Endometrium (tissue), 2 donors: ENCODE measurements around the gene CASKIN1.

ENCODE experiments used
- FAIRE-seq: peaks from 2 replicates; lab custom pipeline; 2012; peaks lifted over from hg19 to GRCh38; lab: Jason Lieb, UNC
- donor health status: control.
- donor health status: control.

The CASKIN1 gene

DNA sequence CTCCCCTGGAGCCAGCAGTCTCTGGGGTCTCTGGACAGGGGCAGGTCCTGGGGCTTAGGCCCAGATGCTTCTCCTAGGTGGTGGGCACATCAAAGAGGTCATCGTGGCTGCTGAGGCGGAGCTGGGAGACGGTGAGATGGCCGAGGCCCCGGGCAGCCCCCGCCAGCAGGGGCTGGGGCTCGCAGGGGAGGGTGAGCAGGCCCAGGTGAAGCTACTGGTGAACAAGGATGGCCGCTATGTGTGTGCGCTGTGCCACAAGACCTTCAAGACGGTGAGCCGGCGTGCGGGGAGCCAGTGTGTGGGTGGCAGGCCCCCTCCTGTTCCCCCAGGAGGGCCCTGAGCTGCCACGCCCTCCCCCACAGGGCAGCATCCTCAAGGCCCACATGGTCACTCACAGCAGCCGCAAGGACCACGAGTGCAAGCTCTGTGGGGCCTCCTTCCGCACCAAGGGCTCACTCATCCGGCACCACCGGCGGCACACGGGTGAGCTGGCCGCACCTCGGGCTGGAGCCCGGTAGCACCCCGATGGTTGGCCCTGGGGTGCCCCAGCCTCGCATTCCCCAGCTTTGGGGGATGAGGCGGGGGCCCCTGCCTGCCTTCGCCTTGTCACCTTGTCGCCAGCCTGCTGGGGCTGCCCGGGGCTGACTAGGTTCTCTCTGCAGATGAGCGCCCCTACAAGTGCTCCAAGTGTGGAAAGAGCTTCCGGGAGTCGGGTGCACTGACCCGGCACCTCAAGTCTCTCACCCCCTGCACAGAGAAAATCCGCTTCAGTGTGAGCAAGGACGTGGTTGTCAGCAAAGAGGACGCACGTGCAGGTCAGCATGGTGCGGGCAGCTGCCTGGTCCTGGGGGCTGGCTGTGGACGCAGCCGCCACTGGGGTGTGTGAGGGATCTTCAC lies 35.9 kb upstream of the CASKIN1 start:
- FAIRE-seq: no peak

DNA sequence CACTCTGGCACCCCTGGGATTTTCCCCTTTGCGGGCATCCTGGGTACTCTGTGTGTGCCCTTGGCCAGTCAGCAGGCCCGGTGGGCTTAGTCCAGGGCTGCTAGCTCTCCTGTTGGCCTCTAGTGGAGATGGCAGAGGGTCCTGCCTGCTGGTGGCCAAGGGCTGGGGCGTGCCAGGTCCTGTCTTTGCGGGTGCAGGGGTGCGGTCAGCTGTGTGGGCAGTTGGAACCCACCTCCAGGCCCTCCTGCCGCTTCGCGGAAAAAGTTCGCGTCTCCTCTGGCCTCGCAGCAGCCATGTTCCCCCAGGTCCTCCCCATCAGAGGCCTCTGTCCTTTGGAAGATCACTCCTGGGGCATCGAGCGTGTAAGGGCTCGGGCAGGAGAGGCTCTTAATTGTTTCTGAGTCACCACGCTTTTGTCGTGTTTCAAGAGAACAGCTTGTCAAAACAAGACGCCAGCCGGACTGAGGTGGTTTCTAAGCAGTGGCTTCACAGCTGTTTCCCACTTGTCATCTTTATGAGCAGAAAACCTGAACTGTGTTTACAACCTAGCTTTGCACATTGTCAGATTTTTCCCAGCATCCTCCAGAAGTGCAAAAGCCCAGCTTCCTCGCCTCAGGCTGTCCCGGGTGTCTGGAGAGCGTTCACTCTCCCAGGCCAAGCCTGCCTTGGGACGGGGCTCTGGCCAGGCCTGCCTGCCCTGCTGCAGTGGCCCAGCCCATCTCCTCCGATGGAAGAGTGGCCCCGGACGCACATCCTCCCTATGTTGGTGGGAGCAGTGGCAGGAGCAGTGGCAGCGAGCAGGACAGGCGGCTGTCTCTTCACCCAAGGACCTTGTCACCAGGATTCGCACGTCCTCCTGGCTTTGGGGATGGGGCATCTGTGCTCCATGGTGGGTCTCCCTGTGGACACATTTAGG lies 34.9 kb upstream of the CASKIN1 start:
- FAIRE-seq: peak; percentile 69

DNA sequence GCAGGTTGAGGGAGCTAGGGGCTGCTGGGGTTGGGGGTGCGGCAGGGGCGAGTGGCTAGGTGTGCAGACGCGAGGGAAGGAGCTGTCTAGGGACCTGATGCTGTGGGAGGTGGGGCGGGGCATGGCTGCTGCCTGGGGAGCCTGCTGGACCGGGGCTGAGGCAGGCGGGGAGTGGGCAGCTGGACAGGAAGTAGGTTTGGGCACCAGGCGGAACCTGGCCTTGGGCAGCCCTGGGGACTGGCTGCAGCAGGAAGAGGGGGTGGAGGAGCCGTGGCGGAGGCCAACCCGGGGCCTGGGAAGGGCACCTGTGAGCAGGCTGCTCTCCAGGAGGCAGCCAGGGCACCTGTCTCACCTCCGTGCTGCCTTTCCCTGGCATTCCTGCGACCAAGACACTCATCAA lies 34.0 kb upstream of the CASKIN1 start:
- FAIRE-seq: no peak

DNA sequence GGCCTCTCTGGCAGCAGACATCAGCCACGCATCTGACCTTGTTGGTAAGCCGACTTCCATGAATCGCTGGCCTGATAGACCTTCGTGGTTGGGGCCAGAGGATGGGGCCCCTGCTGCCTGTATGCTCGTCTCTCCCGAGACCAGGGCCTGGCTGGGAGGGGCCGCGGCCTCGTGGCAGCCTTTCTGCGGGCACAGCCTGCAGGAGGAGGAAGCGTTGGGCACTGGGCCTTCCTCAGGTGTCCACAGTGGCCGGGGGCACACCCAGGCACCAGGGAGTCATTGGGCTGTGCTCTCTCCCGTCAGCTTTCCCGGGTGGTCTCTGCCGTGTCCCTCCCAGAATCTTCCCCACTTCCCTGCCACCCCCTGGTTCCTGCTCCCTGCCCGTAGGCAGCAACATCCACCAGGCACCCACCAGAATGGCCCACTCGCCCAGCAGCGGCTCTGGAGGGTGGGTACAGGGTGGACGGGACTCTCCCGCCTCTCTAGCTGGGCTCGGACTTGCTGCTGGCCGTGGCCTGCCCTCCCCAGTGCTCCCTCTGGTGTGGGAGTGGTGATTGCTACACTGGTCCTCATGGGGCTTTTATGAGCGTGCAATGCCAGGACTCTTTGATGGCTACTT lies 33.3 kb upstream of the CASKIN1 start:
- no peak for FAIRE-seq

DNA sequence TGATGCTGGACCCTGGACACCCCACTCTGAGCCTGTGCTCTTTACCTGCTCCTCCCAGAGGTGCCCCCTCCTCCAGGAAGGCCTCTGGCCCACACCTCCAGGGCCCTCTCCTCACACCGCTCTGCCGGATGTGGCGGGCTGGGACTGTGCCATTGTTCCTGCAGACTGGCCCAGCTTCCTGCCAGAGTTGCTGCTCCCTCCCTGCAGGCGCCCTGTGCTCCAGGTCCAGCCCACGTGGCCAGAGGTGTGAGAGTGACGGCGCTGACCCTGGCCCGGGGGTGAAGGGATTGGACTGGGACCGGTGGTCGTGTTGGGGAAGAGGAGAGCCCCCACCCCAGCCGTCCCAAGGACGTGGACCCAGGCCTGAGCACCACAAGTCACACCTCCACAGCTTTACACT lies 32.7 kb upstream of the CASKIN1 start:
- no peak for FAIRE-seq

DNA sequence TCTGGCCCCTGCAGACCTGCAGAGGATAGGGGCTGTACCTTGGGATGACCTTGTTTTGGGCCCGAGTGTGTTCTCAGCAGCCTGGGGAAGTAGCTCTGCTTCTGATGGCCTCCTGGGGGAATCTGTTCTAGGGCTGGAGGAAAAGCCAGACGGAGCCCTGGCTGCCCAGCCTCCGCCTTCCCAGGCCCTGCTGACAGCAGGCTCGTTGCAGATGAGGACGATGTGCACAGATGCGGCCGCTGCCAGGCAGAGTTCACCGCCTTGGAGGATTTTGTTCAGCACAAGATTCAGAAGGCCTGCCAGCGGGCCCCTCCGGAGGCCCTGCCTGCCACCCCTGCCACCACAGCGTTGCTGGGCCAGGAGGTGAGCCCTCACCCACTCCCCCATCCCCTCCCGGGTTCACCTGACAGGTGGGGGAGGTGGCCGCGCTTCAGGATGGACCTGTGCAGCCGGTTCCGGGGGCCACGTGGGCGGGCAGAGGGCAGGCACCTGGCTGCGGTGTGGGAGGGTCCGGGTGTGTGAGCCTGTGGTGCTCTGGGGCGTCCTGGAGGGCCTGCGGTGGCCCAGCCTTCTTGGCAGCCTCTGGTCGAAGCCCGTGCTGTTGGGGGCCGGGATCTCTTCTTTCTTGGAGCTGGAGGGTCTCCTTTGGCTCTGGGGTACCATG lies 31.9 kb upstream of the CASKIN1 start:
- FAIRE-seq: no peak

DNA sequence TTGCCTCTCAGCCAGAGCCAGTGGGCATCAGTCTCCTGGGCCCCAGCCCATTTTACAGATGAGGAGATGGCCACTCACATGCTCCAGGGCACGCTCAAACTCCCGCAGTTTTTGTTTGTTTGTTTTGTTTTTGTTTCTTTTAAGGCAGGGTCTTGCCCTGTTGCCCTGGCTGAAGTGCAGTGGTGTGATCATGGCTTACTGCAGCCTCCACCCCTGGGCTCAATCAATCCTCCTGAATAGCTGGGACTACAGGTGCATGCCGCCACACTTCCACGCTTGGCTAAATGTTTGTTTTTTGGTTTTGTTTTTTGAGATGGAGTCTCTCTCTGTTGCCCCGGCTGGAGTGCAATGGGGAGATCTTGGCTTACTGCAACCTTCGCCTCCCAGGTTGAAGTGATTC lies 30.5 kb upstream of the CASKIN1 start:
- no peak for FAIRE-seq

DNA sequence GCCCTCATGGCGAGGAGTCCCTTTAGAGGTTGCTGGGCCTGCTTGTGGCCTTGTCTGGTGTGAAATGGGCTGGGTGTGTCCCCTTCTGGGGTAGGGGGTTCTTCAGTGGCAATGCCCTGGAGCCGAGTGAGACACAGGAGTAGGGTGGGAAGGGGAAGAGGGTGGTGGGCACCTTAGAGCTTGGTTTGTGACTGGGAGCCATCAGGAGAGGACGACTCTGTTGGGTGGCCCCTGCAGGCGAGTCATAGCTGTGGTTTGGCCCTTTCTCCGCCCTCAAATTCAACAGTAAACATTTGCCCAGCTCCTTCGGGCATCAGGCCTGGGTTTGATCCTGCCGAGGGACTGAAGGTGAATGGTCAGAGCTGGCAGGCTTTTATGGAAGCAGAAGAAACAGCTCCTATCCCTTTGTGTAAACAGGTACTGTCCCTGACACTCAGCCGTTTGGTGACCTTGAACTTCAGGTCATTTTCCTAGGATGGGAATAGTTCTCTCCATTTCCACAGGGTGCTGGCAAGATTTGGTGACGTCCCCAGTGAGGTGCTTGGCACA lies 29.9 kb upstream of the CASKIN1 start:
- no peak for FAIRE-seq

DNA sequence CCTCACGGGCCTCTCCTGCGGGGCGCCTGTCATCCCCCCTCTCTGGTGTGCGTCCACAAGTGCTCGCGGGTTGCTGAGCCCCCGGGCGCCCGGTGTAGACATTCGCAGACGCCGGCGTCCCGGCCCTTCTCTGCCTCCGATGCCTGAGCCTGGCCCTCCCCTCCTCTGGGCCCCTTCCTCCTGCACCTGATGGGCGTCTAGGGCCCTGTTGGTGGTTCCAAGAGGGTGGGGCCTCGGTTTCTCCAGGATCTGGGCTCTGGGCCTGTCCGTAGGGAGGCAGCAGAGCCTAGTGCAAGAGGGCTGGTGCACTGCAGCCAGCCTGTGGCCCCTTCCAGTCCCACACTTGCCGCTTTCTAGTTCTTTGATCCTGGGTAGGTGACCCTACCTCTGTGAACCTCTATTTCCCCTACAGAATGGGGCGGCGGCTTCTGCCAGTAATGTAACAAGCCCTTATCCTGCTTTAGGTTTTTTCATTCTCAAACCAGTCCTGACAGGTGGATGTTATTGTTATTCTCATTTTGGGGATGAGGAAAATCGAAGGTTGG lies 27.6 kb upstream of the CASKIN1 start:
- FAIRE-seq: no peak

DNA sequence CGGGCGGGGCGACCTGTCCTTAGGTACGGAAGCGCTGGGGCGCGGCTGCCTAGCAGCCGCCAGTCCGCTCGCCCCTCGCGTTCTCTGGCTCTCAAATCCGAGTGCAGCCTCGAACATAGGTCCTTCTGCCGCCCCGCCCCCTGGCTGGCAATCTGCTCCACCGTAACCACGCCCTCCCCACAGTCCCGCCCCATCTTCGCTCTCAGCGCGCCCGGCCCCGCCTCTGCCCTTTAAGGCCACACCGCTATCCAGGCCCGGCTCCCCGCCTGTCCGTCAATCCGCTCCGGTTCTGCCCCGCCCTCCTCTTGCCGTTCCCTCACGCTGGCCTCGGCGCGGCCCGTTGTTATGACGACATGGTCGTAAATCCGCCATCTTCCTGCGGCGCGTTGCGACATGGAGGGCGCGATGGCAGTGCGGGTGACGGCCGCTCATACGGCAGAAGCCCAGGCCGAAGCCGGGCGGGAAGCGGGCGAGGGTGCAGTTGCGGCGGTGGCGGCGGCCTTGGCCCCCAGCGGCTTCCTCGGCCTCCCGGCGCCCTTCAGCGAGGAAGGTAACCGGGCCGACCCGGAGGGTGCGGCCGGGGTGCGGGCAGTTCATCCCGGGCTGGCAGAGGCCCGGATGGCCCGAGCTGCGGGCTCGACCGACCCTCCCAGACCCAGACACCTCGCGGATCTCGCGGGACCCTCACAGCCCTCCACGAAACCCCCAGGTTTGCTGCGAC lies 27.0 kb upstream of the CASKIN1 start, which contains the start of gene E4F1:
Gene E4F1 (plus strand): TSS at position 371 of the 721 bp plus-strand sequence. CDS start 23 bp downstream, at position 394.
- FAIRE-seq: peak; percentile 74

DNA sequence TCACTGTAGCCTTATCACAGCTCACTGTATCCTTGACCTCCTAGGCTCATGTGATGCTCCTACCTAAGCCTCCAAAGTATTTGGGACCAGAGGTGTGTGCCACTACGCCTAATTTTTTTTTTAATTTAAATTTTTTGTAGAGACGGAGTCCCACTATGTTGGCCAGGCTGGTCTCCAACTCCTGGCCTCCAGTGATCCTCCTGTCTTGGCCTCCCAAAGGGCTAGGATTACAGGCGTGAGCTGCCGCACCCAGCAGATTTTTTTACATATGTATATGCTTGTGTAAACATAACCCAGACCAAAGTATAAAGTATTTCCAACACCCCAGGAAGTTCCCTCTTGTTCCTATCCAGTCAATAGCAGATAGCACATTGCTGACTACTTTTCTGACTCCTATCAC lies 19.9 kb upstream of the CASKIN1 start:
- FAIRE-seq: no peak

DNA sequence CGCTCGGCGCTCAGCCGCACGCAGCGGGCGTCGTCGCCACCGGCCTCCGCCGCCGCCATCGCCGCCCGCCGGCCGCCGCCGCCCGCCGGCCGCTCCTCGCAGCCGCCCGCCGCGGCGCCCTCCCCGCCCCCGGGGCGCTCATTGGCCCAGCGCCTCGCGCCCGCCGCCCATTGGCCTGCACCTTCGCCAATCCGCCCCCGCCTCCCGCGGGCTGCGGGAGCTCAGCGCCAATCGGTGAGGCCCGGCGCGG lies 18.2 kb upstream of the CASKIN1 start, which contains the start of gene PGP:
Gene PGP (minus strand): TSS at position 122 of the 250 bp plus-strand sequence. CDS start 63 bp downstream, at position 59.
- FAIRE-seq: no peak

DNA sequence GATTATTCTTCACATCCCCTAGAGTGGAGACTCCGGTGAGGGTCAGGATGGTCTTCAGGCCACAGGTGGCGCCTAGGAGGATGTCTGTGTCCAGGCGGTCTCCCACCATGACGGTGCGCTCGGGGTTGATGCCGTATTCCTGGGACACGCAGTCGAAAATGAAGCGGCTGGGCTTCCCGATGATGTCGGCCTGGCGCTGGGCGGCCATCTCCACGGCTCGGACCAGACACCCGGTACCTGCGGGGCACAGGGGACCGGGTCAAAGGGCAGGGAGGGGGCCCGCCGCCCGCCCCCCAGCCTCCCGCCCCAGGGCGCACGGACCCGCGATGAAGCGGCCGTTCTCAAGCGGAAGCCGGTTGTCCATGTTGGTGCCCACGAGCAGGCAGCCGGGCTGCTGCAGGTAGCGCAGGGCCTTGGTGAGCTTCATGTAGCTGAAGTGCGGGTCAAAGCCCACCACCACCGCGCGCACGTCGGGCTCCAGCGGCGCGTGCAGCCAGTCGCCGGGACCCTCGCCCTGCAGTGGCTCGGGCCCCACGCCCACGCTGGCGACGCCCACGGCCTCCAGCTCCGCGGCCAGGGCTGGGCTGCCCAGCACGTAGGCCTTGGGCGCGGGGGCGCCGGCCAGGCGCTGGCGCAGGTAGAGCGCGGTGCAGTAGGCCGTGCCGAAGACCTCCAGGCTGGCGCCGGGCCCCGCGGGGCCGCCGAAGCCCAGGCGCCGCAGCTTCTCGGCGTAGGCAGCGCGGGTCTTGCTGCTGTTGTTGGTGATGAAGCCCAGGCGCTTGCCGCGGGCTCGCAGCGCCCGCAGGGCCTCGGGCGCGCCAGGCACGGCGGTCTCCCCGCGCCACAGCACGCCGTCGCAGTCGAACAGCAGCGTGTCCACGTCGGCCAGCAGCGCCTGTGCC lies 17.7 kb upstream of the CASKIN1 start:
- no peak for FAIRE-seq

DNA sequence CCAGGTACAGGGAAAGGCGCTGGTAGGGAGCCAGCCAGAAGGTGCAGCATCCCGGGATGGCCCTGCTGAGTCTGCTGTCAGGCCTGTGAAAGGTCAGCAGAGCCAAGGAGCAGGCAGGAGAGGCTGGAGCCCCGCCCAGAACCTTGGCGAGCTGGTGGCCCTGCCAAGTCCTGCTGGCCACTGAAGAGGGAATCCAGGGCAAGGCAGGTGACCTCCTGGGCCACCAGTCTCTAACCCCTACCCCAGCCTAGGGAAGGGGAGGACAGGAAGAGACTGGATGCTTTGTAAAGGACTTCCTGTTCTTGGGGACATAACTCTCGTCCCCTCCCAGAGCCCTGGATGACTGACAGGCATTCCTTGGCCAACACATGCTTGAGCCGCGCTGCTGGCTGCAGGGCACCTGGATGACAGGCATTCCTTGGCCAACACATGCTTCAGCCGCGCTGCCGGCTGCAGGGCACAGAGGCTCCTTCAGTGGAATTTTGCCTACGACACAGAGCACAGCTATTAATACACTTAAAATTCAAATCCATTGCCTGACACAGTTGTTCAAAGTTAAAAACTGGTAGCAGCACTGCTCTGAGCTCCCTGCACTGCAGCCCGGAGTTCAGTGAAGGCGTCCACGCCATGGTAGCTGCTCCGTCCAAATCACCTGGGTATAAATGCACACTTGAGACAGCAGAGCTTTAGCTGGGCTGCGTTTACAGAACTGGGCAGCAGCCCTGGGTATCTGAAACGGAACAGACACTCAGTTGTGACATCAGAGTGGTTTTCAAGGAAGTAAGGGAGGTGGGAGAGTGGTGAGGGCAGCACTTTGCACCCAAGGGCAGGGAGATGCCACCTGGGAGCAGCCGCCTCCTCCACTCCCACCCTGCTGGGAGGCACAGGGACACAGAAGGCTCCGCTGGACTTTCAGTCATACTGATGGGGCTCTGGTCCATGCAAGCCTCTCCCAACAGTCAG lies 16.2 kb upstream of the CASKIN1 start:
- no peak for FAIRE-seq

DNA sequence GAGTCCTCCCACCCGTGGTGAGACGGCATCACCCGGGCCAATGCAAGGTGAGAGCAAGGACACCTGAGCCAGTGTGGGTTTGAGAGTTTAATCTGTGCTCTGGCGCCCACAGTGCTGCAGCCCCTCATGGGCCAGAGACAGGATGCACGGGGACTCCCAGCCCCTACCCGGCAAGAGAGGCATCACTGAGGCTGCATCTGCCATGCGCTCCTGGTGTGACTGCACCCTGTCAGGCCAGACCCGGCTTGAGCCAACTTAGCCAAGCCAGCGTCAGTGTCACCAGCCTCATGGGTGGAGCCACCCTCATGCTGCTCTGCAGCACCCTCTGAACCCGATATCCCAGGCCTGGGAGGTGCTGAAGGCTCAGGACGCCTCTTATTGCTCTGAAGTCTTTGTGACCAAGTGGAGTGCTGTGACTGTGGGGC lies 15.5 kb upstream of the CASKIN1 start:
- no peak for FAIRE-seq

DNA sequence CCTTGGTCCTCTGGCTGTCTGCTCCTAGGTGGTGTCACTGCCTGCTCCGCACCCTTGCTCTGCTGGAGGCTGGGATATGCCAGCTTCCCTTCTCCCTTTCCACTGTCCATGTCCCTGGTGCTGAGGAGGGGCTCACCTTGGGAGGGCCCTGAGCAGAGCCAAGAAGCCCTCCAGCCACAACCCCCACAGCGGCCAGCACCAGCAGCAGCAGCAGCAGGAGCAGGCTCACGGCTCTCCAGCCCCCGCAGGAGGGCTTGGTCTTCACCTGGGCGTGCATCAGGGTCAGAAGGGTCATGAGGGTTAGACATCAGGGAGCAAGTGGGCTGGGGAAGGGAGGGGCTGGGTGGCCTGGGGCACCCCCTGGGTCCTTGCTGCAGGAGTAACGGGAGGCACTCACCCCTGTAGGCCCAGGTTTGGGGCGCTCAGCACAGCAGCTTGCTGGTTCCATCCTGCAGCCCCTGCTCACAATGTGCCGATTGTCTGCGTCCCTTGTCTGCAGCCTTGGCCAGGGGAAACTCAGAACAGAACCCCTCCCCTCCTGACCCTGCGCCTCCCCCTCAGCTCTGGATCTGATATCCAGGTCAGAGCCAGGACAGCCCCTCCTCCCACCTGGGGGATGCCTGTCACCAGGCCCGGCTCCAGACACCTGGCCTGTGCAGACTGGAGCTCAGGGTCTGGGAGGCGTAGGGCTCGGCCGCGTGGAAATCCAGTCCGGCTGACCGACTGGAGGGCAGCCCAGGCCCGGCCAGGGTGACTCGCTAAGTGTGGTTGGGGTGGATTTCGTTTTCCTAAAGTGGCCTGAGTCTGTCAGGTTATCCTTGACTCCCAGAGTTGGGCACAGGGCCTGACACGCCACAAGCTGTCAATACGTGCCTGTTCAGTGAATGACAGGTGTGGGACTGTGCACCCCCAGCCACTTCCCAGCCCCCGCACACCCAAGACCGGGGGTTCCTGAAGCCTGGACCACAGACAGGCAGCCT lies 14.3 kb upstream of the CASKIN1 start, which contains the start of gene BRICD5:
Gene BRICD5 (minus strand): TSS at position 478 of the 980 bp plus-strand sequence. CDS start 30 bp downstream, at position 448.
- FAIRE-seq: no peak

DNA sequence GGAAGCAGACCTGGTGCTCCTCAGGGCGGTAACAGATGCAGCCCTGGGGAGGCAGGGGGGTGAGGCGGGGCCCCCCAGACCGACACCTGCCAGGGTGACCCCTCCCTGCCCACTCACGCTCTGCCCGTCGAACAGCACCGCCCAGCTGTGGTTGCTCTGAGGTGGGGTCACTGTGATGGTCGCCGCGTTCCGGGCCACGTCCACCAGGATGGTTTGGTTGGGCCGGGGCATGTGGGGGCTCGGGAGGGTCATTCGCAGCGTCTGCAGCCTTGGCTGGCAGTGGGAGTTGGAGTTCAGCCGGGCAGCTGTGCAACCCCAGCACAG lies 13.6 kb upstream of the CASKIN1 start:
- FAIRE-seq: no peak
